NT2/D1 (cell line): ENCODE data around the gene SPAST.

Experiments used
- SUZ12 ChIP-seq: IDR thresholded peaks from 2 replicates; pipeline ENCODE4 v1.6.1; 2011; ENCODE audit not compliant: insufficient read length, insufficient read depth; ENCODE audit errors: extremely low read depth
- YY1 ChIP-seq: IDR thresholded peaks from 2 replicates; pipeline ENCODE4 v1.6.1; 2011; ENCODE audit not compliant: insufficient read length, insufficient read depth

- TF ChIP-seq SUZ12 (no peak), YY1 (no peak)
These were observed 109.5 kb downstream of the SPAST start for GRCh38 chr2:32172870-32173269.
